PFSK-1 (cell line): ENCODE results near the gene SLC6A13.

Experiments
- FOXP2 ChIP-seq: optimal IDR thresholded peaks from 2 replicates; pipeline ENCODE3; 2011; ENCODE audit warnings: borderline replicate concordance, control low read depth, inconsistent platforms; ENCODE audit not compliant: insufficient read depth; ENCODE audit errors: extremely low read length, extremely low read depth
- POLR2AphosphoS5 ChIP-seq: IDR thresholded peaks from 2 replicates; pipeline ENCODE4 v1.6.1; 2012; ENCODE audit warnings: low read depth, mild to moderate bottlenecking, control low read depth, low read length, moderate library complexity
- SIN3A ChIP-seq: IDR thresholded peaks from 2 replicates; pipeline ENCODE4 v1.6.1; 2012; ENCODE audit warnings: mild to moderate bottlenecking, low read length, moderate library complexity, borderline replicate concordance; ENCODE audit not compliant: insufficient read depth
- TAF1 ChIP-seq: IDR thresholded peaks from 2 replicates; pipeline ENCODE4 v1.6.1; 2012; ENCODE audit warnings: low read length, control low read depth, borderline replicate concordance; ENCODE audit not compliant: insufficient read depth
- TF ChIP-seq, protein P1 (sequence below), 2 experiments: IDR thresholded peaks; 2 replicates each; pipeline versions ENCODE4 v1.6.1 to v1.8.0; 2011 to 2012; ENCODE audit warnings: low read depth in 2 of 2, low read length in 2 of 2, control low read depth in 1 of 2, inconsistent platforms in 1 of 2, mild to moderate bottlenecking in 1 of 2, moderate library complexity in 1 of 2; ENCODE audit not compliant: insufficient read depth in 1 of 2

Gene SLC6A13

GRCh38 chr12:278046-278445 is 15.4 kb upstream of the SLC6A13 start:
- TF ChIP-seq, protein P1, sequence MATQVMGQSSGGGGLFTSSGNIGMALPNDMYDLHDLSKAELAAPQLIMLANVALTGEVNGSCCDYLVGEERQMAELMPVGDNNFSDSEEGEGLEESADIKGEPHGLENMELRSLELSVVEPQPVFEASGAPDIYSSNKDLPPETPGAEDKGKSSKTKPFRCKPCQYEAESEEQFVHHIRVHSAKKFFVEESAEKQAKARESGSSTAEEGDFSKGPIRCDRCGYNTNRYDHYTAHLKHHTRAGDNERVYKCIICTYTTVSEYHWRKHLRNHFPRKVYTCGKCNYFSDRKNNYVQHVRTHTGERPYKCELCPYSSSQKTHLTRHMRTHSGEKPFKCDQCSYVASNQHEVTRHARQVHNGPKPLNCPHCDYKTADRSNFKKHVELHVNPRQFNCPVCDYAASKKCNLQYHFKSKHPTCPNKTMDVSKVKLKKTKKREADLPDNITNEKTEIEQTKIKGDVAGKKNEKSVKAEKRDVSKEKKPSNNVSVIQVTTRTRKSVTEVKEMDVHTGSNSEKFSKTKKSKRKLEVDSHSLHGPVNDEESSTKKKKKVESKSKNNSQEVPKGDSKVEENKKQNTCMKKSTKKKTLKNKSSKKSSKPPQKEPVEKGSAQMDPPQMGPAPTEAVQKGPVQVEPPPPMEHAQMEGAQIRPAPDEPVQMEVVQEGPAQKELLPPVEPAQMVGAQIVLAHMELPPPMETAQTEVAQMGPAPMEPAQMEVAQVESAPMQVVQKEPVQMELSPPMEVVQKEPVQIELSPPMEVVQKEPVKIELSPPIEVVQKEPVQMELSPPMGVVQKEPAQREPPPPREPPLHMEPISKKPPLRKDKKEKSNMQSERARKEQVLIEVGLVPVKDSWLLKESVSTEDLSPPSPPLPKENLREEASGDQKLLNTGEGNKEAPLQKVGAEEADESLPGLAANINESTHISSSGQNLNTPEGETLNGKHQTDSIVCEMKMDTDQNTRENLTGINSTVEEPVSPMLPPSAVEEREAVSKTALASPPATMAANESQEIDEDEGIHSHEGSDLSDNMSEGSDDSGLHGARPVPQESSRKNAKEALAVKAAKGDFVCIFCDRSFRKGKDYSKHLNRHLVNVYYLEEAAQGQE (IDR thresholded peaks at IDR 0.05; ENCODE audit: insufficient read depth in 1 of 2, low read depth in 2 of 2, low read length in 2 of 2), result no peak
- TF ChIP-seq FOXP2 (no peak), TAF1 (no peak), SIN3A (no peak), POLR2AphosphoS5 (no peak)

DNA sequence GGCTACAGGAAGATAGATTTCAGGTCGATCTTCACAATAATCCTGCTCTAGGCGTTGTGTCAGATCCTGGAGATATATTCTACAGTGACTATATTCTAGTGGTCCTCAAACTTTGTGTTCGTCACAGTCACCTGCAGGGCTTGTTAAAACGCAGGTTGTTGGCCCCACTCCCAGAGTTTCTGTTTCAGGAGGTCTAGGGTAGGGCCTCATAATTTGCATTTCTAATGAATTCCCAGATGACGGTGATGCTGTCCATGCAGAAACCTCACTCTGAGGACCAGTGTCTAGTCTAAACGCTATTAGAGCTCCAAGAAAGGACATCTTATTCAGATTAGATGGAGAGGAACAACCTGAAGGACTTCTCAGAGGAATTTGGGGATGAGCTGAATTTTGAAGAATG is 13.2 kb upstream of the SLC6A13 start:
- TF ChIP-seq SIN3A (no peak), TAF1 (no peak), FOXP2 (no peak), POLR2AphosphoS5 (no peak)
- TF ChIP-seq, protein P1 (IDR thresholded peaks at IDR 0.05; ENCODE audit: insufficient read depth in 1 of 2, low read depth in 2 of 2, low read length in 2 of 2), result no peak

- TF ChIP-seq FOXP2 (no peak), TAF1 (no peak), POLR2AphosphoS5 (no peak), SIN3A (no peak)
- TF ChIP-seq, protein P1 (IDR thresholded peaks at IDR 0.05; ENCODE audit: insufficient read depth in 1 of 2, low read depth in 2 of 2, low read length in 2 of 2), result no peak
Observed at GRCh38 chr12:273382-273781, 10.7 kb upstream of the SLC6A13 start.

- TF ChIP-seq FOXP2, result no peak
- no peak for TF ChIP-seq POLR2AphosphoS5
- no peak for TF ChIP-seq TAF1
- TF ChIP-seq SIN3A, result no peak
- TF ChIP-seq, protein P1 (IDR thresholded peaks at IDR 0.05; ENCODE audit: insufficient read depth in 1 of 2, low read depth in 2 of 2, low read length in 2 of 2), result no peak
Observed at GRCh38 chr12:272942-273341, 10.3 kb upstream of the SLC6A13 start.

- TF ChIP-seq SIN3A, result no peak
- TF ChIP-seq, protein P1 (IDR thresholded peaks at IDR 0.05; ENCODE audit: insufficient read depth in 1 of 2, low read depth in 2 of 2, low read length in 2 of 2), result no peak
- TF ChIP-seq TAF1, result no peak
- no peak for TF ChIP-seq POLR2AphosphoS5
- TF ChIP-seq FOXP2, result no peak
Observed at GRCh38 chr12:271161-271560, 8.5 kb upstream of the SLC6A13 start.
